B cell (primary cell): Measurements from ENCODE around the gene ZDHHC18. TPM values are rescaled to one million over a fixed set of nuclear protein-coding genes. Genes with fewer than 3 reads are reported as not detected.

ENCODE experiments used
- ATAC-seq: fragments of 200-7000 bp; cut with Tn5 transposase; one replicate; pipeline ENCODE4 v1.10.0; 2021; ENCODE audit warnings: low read depth, mild to moderate bottlenecking, moderate number of reproducible peaks, moderate library complexity
- CTCF ChIA-PET: fragments of 350-600 bp; sonication (Branson Sonifier 250); formaldehyde crosslinking; loops from one replicate; lab custom pipeline; 2021; ENCODE audit warnings: antibody characterized with exemption, inconsistent platforms; lab: Charles Lee
- POLR2A ChIA-PET: fragments of 350-600 bp; sonication (Branson Sonifier 250); formaldehyde crosslinking; loops from one replicate; lab custom pipeline; 2021; ENCODE audit warnings: antibody characterized with exemption; lab: Charles Lee
- DNase-seq: peaks from one replicate; pipeline ENCODE4 v3.0.0; 2013
- H2AFZ ChIP-seq: 2 replicates; pipeline ENCODE4 v1.6.1; 2012; ENCODE audit warnings: mild to moderate bottlenecking, low read depth, low read length; ENCODE audit not compliant: insufficient read depth, poor library complexity, severe bottlenecking
- H3K27ac ChIP-seq, 2 donors: 1 replicate in 1 of 2; 2 replicates in 1 of 2; pipeline ENCODE4 v1.5.1; 2012 to 2013; ENCODE audit warnings: low read length in 2 of 2, mild to moderate bottlenecking in 2 of 2, moderate library complexity in 1 of 2
- H3K27me3 ChIP-seq, 4 experiments: fragments of 200-600 bp in 1 of 4; sonication (generic) in 1 of 4; replicated peaks in 1 of 4; 1 replicate in 2 of 4; 2 replicates in 2 of 4; pipeline versions ENCODE4 v1.6.1 to v1.7.0; 2013 to 2016; ENCODE audit warnings: low read length in 3 of 4, mild to moderate bottlenecking in 2 of 4, mixed read lengths in 1 of 4, moderate library complexity in 1 of 4; ENCODE audit not compliant: insufficient read depth in 4 of 4, control insufficient read depth in 3 of 4; ENCODE audit errors: control extremely low read depth in 1 of 4
- H3K36me3 ChIP-seq, 2 experiments: replicated peaks in 1 of 2; 1 replicate in 1 of 2; 2 replicates in 1 of 2; pipeline versions ENCODE4 v1.6.1 to v1.7.1; 2013; ENCODE audit warnings: low read length in 1 of 2; ENCODE audit not compliant: insufficient read depth in 2 of 2, control insufficient read depth in 1 of 2; ENCODE audit errors: control extremely low read depth in 1 of 2, extremely low read depth in 1 of 2
- H3K4me1 ChIP-seq, 2 donors: fragments of 200-600 bp in 1 of 2; sonication (generic) in 1 of 2; 1 replicate in 1 of 2; 2 replicates in 1 of 2; pipeline versions ENCODE4 v1.5.1 to v1.6.1; 2013 to 2017; ENCODE audit warnings: low read length in 2 of 2; ENCODE audit not compliant: control insufficient read depth in 2 of 2, insufficient read depth in 2 of 2
- H3K4me2 ChIP-seq: replicated peaks from 2 replicates; pipeline ENCODE3; 2012; ENCODE audit warnings: mild to moderate bottlenecking, low read depth, low read length; ENCODE audit not compliant: poor library complexity, severe bottlenecking
- H3K4me3 ChIP-seq, 5 experiments: fragments of 200-600 bp in 1 of 5; sonication (generic) in 1 of 5; 1 replicate in 3 of 5; 2 replicates in 2 of 5; pipeline versions ENCODE4 v1.5.1 to v1.7.0; 2011 to 2016; ENCODE audit warnings: low read length in 4 of 5, mild to moderate bottlenecking in 4 of 5, low read depth in 2 of 5, control low read depth in 1 of 5, moderate library complexity in 1 of 5; ENCODE audit not compliant: insufficient read depth in 1 of 5; ENCODE audit errors: control extremely low read depth in 1 of 5, extremely low read depth in 1 of 5
- H3K79me2 ChIP-seq: fragments of 200-600 bp; sonication (generic); one replicate; pipeline ENCODE4 v1.6.0; 2016; ENCODE audit warnings: low read length; ENCODE audit not compliant: control insufficient read depth, insufficient read depth
- H3K9ac ChIP-seq: fragments of 200-600 bp; sonication (generic); 2 replicates; pipeline ENCODE4 v1.6.1; 2017; ENCODE audit warnings: mild to moderate bottlenecking, low read length, moderate library complexity
- H3K9me3 ChIP-seq, 3 donors: one replicate each; pipeline versions ENCODE4 v1.6.1 to v1.7.1; 2013; ENCODE audit warnings: low read length in 2 of 3; ENCODE audit not compliant: control insufficient read depth in 2 of 3, insufficient read depth in 1 of 3; ENCODE audit errors: control extremely low read depth in 1 of 3
- H4K20me1 ChIP-seq: 2 replicates; pipeline ENCODE4 v1.6.0; 2012; ENCODE audit warnings: mild to moderate bottlenecking, low read length; ENCODE audit not compliant: insufficient read depth, control insufficient read depth, poor library complexity, severe bottlenecking
- H3K27ac Mint-ChIP-seq: one replicate; pipeline ENCODE4 v1.8.0; 2021; ENCODE audit warnings: mixed read lengths
- H3K27me3 Mint-ChIP-seq: one replicate; pipeline ENCODE4 v1.8.0; 2021; ENCODE audit warnings: mixed read lengths
- H3K4me1 Mint-ChIP-seq: one replicate; pipeline ENCODE4 v1.8.0; 2021; ENCODE audit warnings: mixed read lengths
- H3K4me3 Mint-ChIP-seq: one replicate; pipeline ENCODE4 v1.8.0; 2021; ENCODE audit warnings: mixed read lengths
- H3K9me3 Mint-ChIP-seq: one replicate; pipeline ENCODE4 v1.8.0; 2022; ENCODE audit warnings: mixed read lengths; ENCODE audit not compliant: insufficient read depth
- EZH2 ChIP-seq: IDR thresholded peaks from 2 replicates; pipeline ENCODE4 v1.6.1; 2012; ENCODE audit warnings: borderline replicate concordance, low read depth, mild to moderate bottlenecking, moderate library complexity, low read length; ENCODE audit not compliant: insufficient read depth, poor library complexity, severe bottlenecking
- WGBS: methylation state at CpG from one replicate; pipeline ENCODE4 v1.1.5; 2013; ENCODE audit warnings: missing lambda C conversion rate; ENCODE audit not compliant: insufficient coverage; 5-methylcytosine and 5-hydroxymethylcytosine counted together
- intact Hi-C: fragments of 100-400 bp; cut with micrococcal nuclease; formaldehyde crosslinking; loops from one replicate; pipeline ENCODE4 v1.10.0; 2022
- polyA plus RNA-seq: library from polyadenylated mRNA; depleted of rRNA; stranded (reverse); fragments of >200 nt; gene quantifications from 2 replicates; pipeline ENCODE4 v1.2.3, GENCODE V29; 2012
- total RNA-seq, 2 donors: library from RNA; stranded (reverse); fragments of 120-200 nt in 1 of 2; gene quantifications; 1 replicate in 1 of 2; 2 replicates in 1 of 2; pipeline versions ENCODE4 v1.2.3 to v1.2.4, GENCODE V29; 2013 to 2022
- TF ChIP-seq, protein P1 (sequence below): fragments of 200-600 bp; IDR thresholded peaks from one replicate; pipeline ENCODE4 v1.8.0; 2022; ENCODE audit warnings: antibody characterized with exemption, mild to moderate bottlenecking

Gene ZDHHC18
- total and polyA plus RNA-seq, 2 donors (not counting 1 experiment from before 2014, with no cell fraction given), result 25.8 to 30.8 TPM

GRCh38 chr1:26794391-26794790 lies 32.1 kb upstream of the ZDHHC18 start:
- Histone ChIP-seq H2AFZ (no peak overlapping the region), H3K4me2 (no peak overlapping the region), H3K9ac (no peak overlapping the region), H3K4me1 (peaks cover 0 to 2% of the 10 kb centered on the region in 2 donors), H3K79me2 (peaks cover 41% of the 10 kb centered on the region), H3K4me3 (no peak overlapping the region), H3K36me3 (peaks cover 2 to 43% of the 10 kb centered on the region in 2 experiments), H3K9me3 (no peaks in the 10 kb centered on the region), H3K27ac (no peak overlapping the region), H4K20me1 (peaks cover 11% of the 10 kb centered on the region), H3K27me3 (no peaks in the 10 kb centered on the region)
- no peak for TF ChIP-seq EZH2
- TF ChIP-seq, protein P1, sequence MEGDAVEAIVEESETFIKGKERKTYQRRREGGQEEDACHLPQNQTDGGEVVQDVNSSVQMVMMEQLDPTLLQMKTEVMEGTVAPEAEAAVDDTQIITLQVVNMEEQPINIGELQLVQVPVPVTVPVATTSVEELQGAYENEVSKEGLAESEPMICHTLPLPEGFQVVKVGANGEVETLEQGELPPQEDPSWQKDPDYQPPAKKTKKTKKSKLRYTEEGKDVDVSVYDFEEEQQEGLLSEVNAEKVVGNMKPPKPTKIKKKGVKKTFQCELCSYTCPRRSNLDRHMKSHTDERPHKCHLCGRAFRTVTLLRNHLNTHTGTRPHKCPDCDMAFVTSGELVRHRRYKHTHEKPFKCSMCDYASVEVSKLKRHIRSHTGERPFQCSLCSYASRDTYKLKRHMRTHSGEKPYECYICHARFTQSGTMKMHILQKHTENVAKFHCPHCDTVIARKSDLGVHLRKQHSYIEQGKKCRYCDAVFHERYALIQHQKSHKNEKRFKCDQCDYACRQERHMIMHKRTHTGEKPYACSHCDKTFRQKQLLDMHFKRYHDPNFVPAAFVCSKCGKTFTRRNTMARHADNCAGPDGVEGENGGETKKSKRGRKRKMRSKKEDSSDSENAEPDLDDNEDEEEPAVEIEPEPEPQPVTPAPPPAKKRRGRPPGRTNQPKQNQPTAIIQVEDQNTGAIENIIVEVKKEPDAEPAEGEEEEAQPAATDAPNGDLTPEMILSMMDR, result no peak
- no peak overlapping the region for H3K27ac Mint-ChIP-seq
- no peak overlapping the region for H3K4me3 Mint-ChIP-seq
- no peaks in the 10 kb centered on the region for H3K9me3 Mint-ChIP-seq
- ChIA-PET POLR2A (no interaction called here), CTCF (interaction anchor here (0.5 to 2.2 kb wide), 5 partner anchors 116 to 304 kb away, joined by 3 to 13 read pairs (median 4); no protein-coding TSS in a partner anchor)
- DNase-seq (no peak), ATAC-seq (no peak)
- 95% methylated on average over 5 of the region's 5 CpGs for WGBS
- intact Hi-C loops, result no loop called here
- peaks cover 2% of the 10 kb centered on the region for H3K4me1 Mint-ChIP-seq
- no peaks in the 10 kb centered on the region for H3K27me3 Mint-ChIP-seq

DNA sequence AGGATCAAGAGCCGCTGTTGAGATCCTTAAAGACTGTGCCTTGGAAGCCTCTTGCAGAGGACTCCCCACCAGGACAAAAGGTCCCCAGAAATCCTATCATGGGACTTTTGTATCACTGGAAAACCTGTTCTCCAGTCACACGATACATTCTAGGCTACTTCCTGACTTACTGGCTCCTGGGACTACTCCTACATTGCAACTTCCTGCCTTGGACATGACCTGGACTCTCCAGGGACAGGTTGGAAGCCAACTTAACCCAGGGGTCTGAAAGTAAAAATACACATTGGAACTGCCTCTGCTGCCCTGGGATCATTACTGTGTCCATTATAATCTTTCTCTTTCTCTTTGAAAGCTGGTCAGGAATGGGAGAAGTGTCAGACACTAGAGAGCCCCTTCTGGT lies 28.9 kb upstream of the ZDHHC18 start:
- CTCF ChIA-PET, result interaction anchor here (0.9 to 3.3 kb wide), 3 partner anchors 11 to 24 kb away, joined by 3 to 19 read pairs (median 5); no protein-coding TSS in a partner anchor
- H3K36me3 ChIP-seq, result peaks cover 2 to 37% of the 10 kb centered on the region in 2 experiments
- Mint-ChIP-seq H3K27ac (no peak overlapping the region), H3K4me1 (peaks cover 7% of the 10 kb centered on the region), H3K27me3 (no peaks in the 10 kb centered on the region), H3K4me3 (no peak overlapping the region), H3K9me3 (no peaks in the 10 kb centered on the region)
- intact Hi-C loops, result no loop called here
- H2AFZ ChIP-seq, result no peak overlapping the region
- DNase-seq (no peak), ATAC-seq (no peak)
- POLR2A ChIA-PET, result interaction anchor here (0.6 kb wide), 1 partner anchor 22 kb away, joined by 7 read pairs; no protein-coding TSS in a partner anchor
- H3K9me3 ChIP-seq, result no peaks in the 10 kb centered on the region
- no peak overlapping the region for H3K4me3 ChIP-seq
- H3K4me1 ChIP-seq, result no peaks in the 10 kb centered on the region
- TF ChIP-seq, protein P1, result no peak
- TF ChIP-seq EZH2, result no peak
- H3K9ac ChIP-seq, result no peak overlapping the region
- H3K27me3 ChIP-seq, result no peaks in the 10 kb centered on the region
- H3K27ac ChIP-seq, result no peak overlapping the region
- H3K79me2 ChIP-seq, result peaks cover 25% of the 10 kb centered on the region
- 81% methylated on average over 2 of the region's 2 CpGs for WGBS
- H3K4me2 ChIP-seq, result no peak overlapping the region
- peaks cover 11% of the 10 kb centered on the region for H4K20me1 ChIP-seq
